Muscle layer of colon (tissue), 2 donors: Measurements from ENCODE around the gene ASCL2.

Experiments
- H3K27ac ChIP-seq: one replicate; pipeline ENCODE4 v1.7.0; 2013; ENCODE audit warnings: low read depth, mild to moderate bottlenecking, low read length, moderate library complexity
- H3K27me3 ChIP-seq, 2 donors: one replicate each; pipeline ENCODE4 v1.7.0; 2013; ENCODE audit warnings: low read length in 2 of 2, mild to moderate bottlenecking in 2 of 2; ENCODE audit not compliant: insufficient read depth in 2 of 2, control insufficient read depth in 1 of 2
- H3K36me3 ChIP-seq: one replicate; pipeline ENCODE4 v1.7.0; 2013; ENCODE audit warnings: mild to moderate bottlenecking, low read length; ENCODE audit not compliant: insufficient read depth
- H3K4me1 ChIP-seq: one replicate; pipeline ENCODE4 v1.7.0; 2013; ENCODE audit warnings: mild to moderate bottlenecking, low read length; ENCODE audit not compliant: insufficient read depth
- H3K4me3 ChIP-seq, 2 donors: one replicate each; pipeline ENCODE4 v1.7.0; 2013; ENCODE audit warnings: low read length in 2 of 2, low read depth in 1 of 2, mild to moderate bottlenecking in 1 of 2, moderate library complexity in 1 of 2
- H3K9ac ChIP-seq: one replicate; pipeline ENCODE4 v1.7.0; 2013; ENCODE audit warnings: low read length
- H3K9me3 ChIP-seq: one replicate; pipeline ENCODE4 v1.7.0; 2013; ENCODE audit warnings: mild to moderate bottlenecking, low read length
- donor health status: abdominal sarcoma.
- donor health status: Adenocarcinoma of cecum.

The ASCL2 gene

DNA sequence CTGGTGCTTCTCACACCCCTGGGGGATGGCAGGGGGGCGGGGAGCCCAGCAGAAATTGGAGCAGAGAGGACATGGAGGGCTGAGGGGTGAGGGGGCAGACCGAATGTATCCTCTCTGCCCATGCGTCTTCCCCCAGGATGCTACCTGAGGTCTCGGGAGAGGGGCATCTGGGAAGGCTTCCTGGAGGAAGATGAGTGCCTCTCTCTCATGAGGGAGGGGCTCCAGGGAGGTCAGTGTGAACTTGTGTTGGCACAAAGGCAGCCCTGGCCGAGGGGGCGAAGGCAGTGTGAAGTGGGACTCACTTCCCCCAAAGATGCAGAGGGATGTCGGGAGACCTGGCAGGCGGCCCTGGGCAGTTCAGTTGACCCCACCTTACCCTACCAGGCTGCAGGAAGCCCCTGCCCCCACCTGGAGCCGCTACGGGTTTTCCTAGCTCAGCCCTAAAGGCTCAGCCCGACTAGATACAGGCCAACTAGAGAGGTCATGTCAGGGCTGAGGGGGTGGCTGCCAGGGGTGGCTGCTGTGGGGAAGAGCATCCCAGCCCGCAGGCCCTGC is 10.4 kb downstream of the ASCL2 start:
- no peaks in the 10 kb centered on the region for H3K36me3 ChIP-seq
- no peaks in the 10 kb centered on the region for H3K4me1 ChIP-seq
- no peak overlapping the region for H3K4me3 ChIP-seq
- no peak overlapping the region for H3K27ac ChIP-seq
- H3K9ac ChIP-seq, result no peak overlapping the region
- H3K27me3 ChIP-seq, result peaks cover 0 to 5% of the 10 kb centered on the region in 2 donors
- H3K9me3 ChIP-seq, result no peaks in the 10 kb centered on the region

DNA sequence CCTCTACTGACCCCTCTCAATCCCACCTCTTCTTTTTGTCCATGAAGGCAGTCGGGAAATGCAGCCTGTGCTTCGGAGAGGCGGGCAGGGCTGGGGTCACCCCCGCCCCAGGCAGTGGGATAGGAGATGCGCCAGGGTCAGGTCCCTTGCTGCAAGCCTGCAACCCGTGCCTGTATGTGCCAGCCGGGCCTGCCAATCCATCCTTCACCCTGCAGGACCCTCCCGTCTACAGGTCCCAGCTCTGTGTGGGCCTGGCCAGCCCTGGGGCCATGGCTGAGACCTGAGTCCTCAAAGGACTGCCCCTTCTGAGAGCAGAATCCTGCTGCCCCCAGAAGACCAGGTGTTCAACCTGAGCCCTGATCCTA is 10.9 kb downstream of the ASCL2 start:
- no peaks in the 10 kb centered on the region for H3K9me3 ChIP-seq
- H3K9ac ChIP-seq, result no peak overlapping the region
- H3K4me3 ChIP-seq, result no peak overlapping the region
- peaks cover 0 to 5% of the 10 kb centered on the region in 2 donors for H3K27me3 ChIP-seq
- no peaks in the 10 kb centered on the region for H3K36me3 ChIP-seq
- H3K4me1 ChIP-seq, result no peaks in the 10 kb centered on the region
- no peak overlapping the region for H3K27ac ChIP-seq

DNA sequence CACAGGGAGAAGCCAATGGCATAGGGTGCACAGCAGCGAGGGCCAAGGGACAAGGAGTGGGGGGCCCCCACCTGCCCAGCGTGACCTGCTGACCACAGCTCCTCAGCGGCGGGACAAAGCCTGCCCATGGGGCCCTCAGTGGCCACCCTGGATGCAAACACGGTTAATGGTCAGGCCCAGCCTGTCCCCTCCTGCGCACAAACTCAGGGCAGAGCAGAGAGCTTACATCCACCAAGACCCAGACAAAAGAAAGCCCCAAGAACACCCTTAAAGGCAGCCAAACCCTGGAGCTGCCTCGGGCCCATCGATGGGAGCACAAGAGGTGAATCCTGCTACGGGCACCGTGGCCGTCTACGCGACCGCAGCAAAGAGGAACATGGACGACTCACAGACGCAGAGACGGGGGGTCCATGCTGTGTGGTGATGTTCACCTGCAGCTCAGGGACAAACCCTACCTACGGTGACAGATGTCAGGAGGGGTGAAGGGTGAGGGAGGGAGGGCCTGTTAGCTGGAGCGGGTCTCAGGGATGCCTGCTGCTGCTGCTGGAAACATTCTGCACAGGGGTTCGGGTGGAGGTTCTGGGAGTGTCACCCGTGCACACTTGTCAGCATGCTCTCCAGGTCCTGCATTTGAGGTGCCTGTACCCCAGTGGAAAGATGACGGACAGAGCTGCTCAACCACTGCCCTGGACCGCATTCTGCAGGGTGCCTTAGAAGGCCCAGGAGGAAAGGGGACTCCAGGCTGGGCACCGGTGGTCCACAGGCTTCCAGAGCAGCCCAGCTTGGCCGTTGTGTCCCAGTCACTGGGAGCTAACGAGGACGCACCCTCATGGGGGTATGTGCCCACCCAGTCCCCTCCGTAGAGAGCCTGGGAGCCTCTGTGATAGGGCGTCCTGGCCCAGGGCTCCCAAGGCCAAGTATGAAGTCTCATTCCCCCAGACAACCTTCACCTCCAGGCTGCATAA is 11.6 kb downstream of the ASCL2 start:
- no peaks in the 10 kb centered on the region for H3K36me3 ChIP-seq
- H3K4me3 ChIP-seq, result no peak overlapping the region
- peaks cover 0 to 5% of the 10 kb centered on the region in 2 donors for H3K27me3 ChIP-seq
- H3K4me1 ChIP-seq, result no peaks in the 10 kb centered on the region
- no peak overlapping the region for H3K9ac ChIP-seq
- H3K9me3 ChIP-seq, result no peaks in the 10 kb centered on the region
- H3K27ac ChIP-seq, result no peak overlapping the region

DNA sequence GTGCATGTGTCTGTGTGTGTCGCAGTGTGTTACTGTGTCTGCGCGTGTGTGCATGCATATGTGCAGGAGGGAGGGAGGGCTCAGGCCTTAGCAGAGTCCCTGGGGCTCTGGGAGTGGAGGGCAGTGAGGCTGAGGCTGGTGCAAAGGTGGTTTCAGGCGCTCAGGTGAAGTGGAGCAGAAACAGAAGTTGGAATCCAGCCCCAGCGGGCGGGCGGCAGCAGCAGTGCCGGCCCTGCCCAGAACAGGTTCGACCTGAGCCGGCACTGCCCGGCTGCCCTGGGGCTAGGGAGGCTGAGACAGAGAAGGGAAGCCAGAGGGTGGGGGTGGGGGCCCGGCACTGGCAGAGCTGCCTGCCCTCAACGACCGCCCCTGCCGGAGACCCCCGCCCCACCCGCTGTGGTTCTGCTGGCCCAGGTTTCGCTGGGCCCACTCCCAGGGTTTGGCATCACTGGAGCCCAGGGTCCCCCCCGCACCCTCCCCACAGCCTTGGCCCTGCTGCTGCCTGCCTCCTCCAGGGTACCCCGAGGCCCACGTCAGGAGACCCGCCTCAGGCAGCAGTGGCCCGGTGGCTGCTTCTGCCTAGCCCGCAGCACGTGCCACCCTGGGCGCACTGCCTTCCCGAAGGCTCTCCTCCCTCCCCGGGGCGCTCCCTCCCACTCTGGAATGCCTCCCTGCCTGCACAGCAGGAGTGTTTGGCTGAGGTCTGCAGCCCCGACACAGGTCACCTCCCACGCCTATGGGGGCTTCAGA is 13.3 kb downstream of the ASCL2 start:
- Histone ChIP-seq H3K27ac (no peak overlapping the region), H3K9ac (no peak overlapping the region)

DNA sequence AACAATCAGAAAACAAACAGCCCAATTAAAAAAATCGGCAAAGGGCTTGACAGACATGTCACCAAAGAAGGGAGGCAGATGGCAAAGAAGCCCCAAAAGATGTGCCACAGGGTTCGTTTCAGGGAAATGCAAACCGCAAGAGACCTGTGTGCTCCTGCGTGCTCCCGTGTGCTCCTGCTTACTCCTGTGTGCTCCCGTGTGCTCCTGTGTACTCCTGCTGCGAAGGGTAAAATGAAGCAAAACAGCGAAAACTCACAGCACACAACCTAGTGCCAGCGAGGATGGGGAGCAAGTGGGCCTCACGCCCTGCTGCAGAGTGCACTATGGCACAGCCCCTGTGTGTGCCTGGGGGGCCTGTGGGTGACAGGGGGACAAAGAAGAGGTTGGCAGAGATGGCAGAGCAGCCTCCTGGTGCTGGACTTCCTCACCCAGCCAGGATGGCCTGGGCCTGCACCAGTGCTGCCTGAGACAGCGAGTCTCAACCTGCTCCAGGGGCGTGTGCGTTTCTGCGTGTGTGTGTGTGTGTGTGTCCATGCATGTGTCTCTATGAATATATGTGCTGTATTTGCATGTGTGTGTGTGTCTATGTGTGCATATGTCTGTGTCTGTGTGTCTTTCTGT is 14.0 kb downstream of the ASCL2 start:
- peaks cover 0 to 5% of the 10 kb centered on the region in 2 donors for H3K27me3 ChIP-seq
- H3K27ac ChIP-seq, result no peak overlapping the region

More for the DNA sequence above, 13.3 kb downstream of the ASCL2 start:
- Histone ChIP-seq H3K4me3 (no peak overlapping the region), H3K9me3 (no peaks in the 10 kb centered on the region), H3K27me3 (peaks cover 0 to 5% of the 10 kb centered on the region in 2 donors), H3K36me3 (no peaks in the 10 kb centered on the region), H3K4me1 (no peaks in the 10 kb centered on the region)

DNA sequence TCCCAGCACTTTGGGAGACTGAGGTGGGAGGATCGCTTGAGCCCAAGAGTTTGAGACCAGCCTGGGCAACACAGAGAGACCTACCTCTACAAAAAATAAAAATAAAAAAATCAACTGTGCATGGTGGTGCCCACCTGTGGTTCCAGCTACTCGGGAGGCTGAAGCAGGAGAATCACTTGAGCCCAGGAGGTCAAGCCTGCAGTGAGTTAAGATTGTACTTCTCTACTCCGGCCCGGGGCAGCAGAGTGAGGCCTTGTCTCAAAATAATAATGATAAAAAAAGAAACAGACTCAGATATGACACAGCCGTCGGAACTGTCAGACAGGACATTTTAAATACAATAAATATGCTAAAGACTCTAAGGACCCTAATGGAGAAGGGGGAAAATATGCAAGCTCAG is 18.4 kb downstream of the ASCL2 start:
- Histone ChIP-seq H3K36me3 (no peaks in the 10 kb centered on the region), H3K27me3 (no peaks in the 10 kb centered on the region), H3K9ac (no peak overlapping the region), H3K4me3 (no peak overlapping the region), H3K4me1 (no peaks in the 10 kb centered on the region), H3K9me3 (no peaks in the 10 kb centered on the region), H3K27ac (no peak overlapping the region)

More for the DNA sequence above, 14.0 kb downstream of the ASCL2 start:
- no peaks in the 10 kb centered on the region for H3K36me3 ChIP-seq
- H3K9me3 ChIP-seq, result no peaks in the 10 kb centered on the region
- no peaks in the 10 kb centered on the region for H3K4me1 ChIP-seq
- no peak overlapping the region for H3K9ac ChIP-seq
- H3K4me3 ChIP-seq, result no peak overlapping the region

DNA sequence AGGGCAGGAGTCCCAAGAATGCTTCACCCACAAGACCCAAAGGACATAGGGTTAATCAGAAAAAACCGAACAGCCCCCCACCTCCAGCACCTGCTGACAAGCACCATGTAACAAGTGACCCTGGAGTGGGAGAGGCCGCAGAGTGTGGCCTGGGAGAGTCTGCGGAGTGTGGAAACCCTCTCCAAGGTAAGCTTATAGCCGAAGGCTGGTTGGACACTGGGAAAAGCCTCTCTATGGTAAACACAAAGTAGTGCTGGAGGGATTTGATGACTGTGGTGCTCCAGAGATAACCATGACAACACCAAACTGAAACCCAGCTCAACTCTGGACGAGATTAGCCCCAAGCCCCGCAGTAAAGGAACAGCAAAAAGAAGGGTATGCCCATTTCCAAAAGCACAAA is 19.2 kb downstream of the ASCL2 start:
- no peaks in the 10 kb centered on the region for H3K4me1 ChIP-seq
- H3K4me3 ChIP-seq, result no peak overlapping the region
- H3K9ac ChIP-seq, result no peak overlapping the region
- no peaks in the 10 kb centered on the region for H3K27me3 ChIP-seq
- H3K9me3 ChIP-seq, result no peaks in the 10 kb centered on the region
- H3K27ac ChIP-seq, result no peak overlapping the region
- no peaks in the 10 kb centered on the region for H3K36me3 ChIP-seq

DNA sequence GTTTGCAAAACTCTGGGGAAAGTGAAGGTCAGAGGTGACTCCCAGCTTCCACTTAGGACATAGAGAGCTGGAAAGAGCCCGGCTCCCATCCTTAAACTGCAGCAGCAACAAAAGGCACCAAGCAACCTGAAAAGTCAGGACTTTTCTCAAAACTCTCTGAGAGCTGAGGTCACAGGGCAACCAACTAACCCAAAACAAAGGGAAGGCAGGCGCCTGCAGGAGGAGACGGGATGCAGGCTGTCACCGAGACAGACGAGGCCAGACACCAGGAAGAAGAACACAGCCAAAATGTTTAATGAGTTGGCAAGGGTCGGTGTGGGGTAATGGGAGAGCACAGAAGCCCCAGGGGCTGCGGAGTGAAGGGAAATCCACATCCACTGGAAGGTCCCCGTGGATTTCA is 19.9 kb downstream of the ASCL2 start:
- no peaks in the 10 kb centered on the region for H3K9me3 ChIP-seq

DNA sequence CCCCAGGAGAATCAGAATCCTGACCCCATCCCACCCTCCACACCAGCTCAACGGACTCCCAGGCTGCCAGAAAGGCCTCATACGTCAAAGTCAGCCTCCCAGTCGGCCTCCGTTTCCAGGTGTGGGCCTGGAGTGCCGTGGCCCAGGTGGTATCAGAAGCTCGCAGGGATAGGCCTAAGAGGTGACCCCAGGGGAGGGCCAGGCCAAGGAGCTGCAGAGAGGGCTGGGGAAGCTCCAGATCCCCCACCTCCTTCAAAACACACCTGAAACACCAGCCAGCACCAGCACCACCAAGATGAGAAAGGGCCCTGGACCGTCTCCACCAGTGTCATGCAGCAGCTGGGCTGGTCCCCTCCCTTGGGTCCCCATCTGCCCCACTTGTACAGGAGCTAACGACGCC is 20.3 kb downstream of the ASCL2 start:
- Histone ChIP-seq H3K9me3 (no peaks in the 10 kb centered on the region), H3K27ac (no peak overlapping the region), H3K4me3 (no peak overlapping the region), H3K9ac (no peak overlapping the region), H3K4me1 (no peaks in the 10 kb centered on the region), H3K36me3 (no peaks in the 10 kb centered on the region), H3K27me3 (no peaks in the 10 kb centered on the region)

More for the DNA sequence above, 19.9 kb downstream of the ASCL2 start:
- no peaks in the 10 kb centered on the region for H3K36me3 ChIP-seq
- H3K4me1 ChIP-seq, result no peaks in the 10 kb centered on the region
- no peak overlapping the region for H3K27ac ChIP-seq
- H3K27me3 ChIP-seq, result no peaks in the 10 kb centered on the region
- H3K4me3 ChIP-seq, result no peak overlapping the region
- H3K9ac ChIP-seq, result no peak overlapping the region

DNA sequence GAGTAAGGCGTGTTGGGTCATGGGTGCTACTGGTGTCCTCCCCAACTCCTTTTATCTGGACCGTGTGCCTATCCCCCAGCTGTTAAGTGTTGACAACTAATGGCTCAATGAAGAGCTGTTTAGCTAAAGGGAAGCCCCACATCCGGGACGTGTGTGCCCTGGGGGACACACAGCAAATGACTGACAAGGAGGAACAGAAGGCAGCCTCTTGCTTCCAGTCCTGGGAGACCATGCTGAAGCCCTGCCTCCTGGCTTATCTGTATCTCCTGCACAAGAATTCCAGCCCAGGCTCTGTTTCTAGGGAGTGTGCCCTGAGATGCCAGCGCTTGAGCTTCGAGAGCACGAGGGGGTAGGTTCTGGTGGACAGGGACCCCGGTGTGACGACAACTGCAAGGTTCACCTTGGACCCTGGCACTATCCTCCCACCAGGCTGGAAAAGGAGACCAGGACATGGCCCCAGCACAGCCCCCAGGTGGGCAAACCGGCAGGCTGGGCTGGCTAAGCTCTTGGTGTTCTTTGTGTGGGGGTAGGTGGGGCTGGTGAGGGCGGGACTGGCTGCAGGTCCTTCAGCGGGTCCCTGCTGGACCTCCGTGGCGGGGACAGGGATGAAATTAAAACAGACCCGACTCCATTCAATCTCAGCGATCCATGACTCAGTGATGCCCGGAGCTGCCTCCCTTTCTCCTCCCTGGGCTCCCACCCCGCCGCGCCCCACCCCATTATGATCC is 21.0 kb downstream of the ASCL2 start:
- no peak overlapping the region for H3K4me3 ChIP-seq
- no peaks in the 10 kb centered on the region for H3K4me1 ChIP-seq
- no peak overlapping the region for H3K27ac ChIP-seq
- H3K36me3 ChIP-seq, result no peaks in the 10 kb centered on the region
- no peaks in the 10 kb centered on the region for H3K9me3 ChIP-seq
- no peak overlapping the region for H3K9ac ChIP-seq
- H3K27me3 ChIP-seq, result no peaks in the 10 kb centered on the region
